Calu3 (cell line): ENCODE data around the gene LSG1. TPM values are rescaled to one million over a fixed set of nuclear protein-coding genes. Genes with fewer than 3 reads are reported as not detected.

Experiments used
- BruUV-seq: library from RNA; stranded (reverse); fragments of 400-500 nt; replicated peaks from 2 replicates; lab custom pipeline; 2021; lab: Mats Ljungman, UMichigan
- CTCF ChIA-PET: fragments of 300-600 bp; sonication (Branson Sonifier 250); formaldehyde crosslinking; loops from one replicate; lab custom pipeline; 2022; ENCODE audit warnings: antibody characterized with exemption; lab: Charles Lee
- DNase-seq: peaks from one replicate; pipeline ENCODE4 v3.0.0; 2022
- H3K27ac Mint-ChIP-seq: one replicate; pipeline ENCODE4 v1.8.0; 2022; ENCODE audit warnings: mixed read lengths; ENCODE audit not compliant: unreplicated experiment
- H3K27me3 Mint-ChIP-seq: one replicate; pipeline ENCODE4 v1.8.0; 2022; ENCODE audit warnings: mixed read lengths; ENCODE audit not compliant: unreplicated experiment
- H3K36me3 Mint-ChIP-seq: one replicate; pipeline ENCODE4 v1.8.0; 2022; ENCODE audit warnings: mild to moderate bottlenecking, moderate library complexity, mixed read lengths; ENCODE audit not compliant: insufficient read depth, unreplicated experiment
- H3K4me1 Mint-ChIP-seq: one replicate; pipeline ENCODE4 v1.8.0; 2022; ENCODE audit warnings: mild to moderate bottlenecking, low read depth, mixed read lengths; ENCODE audit not compliant: unreplicated experiment
- H3K4me3 Mint-ChIP-seq: one replicate; pipeline ENCODE4 v1.8.0; 2022; ENCODE audit warnings: mild to moderate bottlenecking, low read depth, moderate library complexity, mixed read lengths; ENCODE audit not compliant: unreplicated experiment
- H3K9me3 Mint-ChIP-seq: one replicate; pipeline ENCODE4 v1.8.0; 2022; ENCODE audit warnings: low read depth, mixed read lengths; ENCODE audit not compliant: unreplicated experiment
- CTCF ChIP-seq: fragments of 200-600 bp; IDR thresholded peaks from one replicate; pipeline ENCODE4 v1.8.0; 2022; ENCODE audit warnings: antibody characterized with exemption; ENCODE audit not compliant: unreplicated experiment
- intact Hi-C: fragments of 100-400 bp; cut with micrococcal nuclease; formaldehyde crosslinking; loops from one replicate; pipeline ENCODE4 v1.10.0; 2022; ENCODE audit not compliant: unreplicated experiment
- total RNA-seq: library from RNA; stranded (reverse); gene quantifications from 2 replicates; pipeline ENCODE4 v1.2.3, GENCODE V29; 2022

Gene LSG1
- total RNA-seq, 1 experiment from 2014 or later, result 86.3 TPM

GRCh38 chr3:194658477-194659242 lies 13.3 kb downstream of the LSG1 start:
- Mint-ChIP-seq H3K27ac (no peak overlapping the region), H3K4me3 (no peak overlapping the region), H3K36me3 (peaks cover 38% of the 10 kb centered on the region), H3K27me3 (no peaks in the 10 kb centered on the region), H3K9me3 (no peaks in the 10 kb centered on the region), H3K4me1 (no peaks in the 10 kb centered on the region)
- no TSS peak for BruUV-seq
- no peak for TF ChIP-seq CTCF
- intact Hi-C loops, result no loop called here
- CTCF ChIA-PET, result interaction anchor here (0.7 kb wide), 1 partner anchor 157 kb away, joined by 3 read pairs; no protein-coding TSS in a partner anchor
- no peak for DNase-seq

- Mint-ChIP-seq H3K4me1 (no peaks in the 10 kb centered on the region), H3K36me3 (peaks cover 42% of the 10 kb centered on the region), H3K27me3 (no peaks in the 10 kb centered on the region), H3K4me3 (no peak overlapping the region), H3K27ac (no peak overlapping the region), H3K9me3 (no peaks in the 10 kb centered on the region)
- no peak for TF ChIP-seq CTCF
- no TSS peak for BruUV-seq
- CTCF ChIA-PET, result interaction anchor here (0.6 kb wide), 1 partner anchor 15 kb away, joined by 3 read pairs; the partner anchor contains the start of gene LSG1
- intact Hi-C loops, result no loop called here
- no peak for DNase-seq
Measured at GRCh38 chr3:194657439-194657838, 14.6 kb downstream of the LSG1 start.

GRCh38 chr3:194654443-194654842 lies 17.5 kb downstream of the LSG1 start:
- Mint-ChIP-seq H3K27me3 (no peaks in the 10 kb centered on the region), H3K4me3 (no peak overlapping the region), H3K27ac (no peak overlapping the region), H3K4me1 (no peaks in the 10 kb centered on the region), H3K36me3 (peaks cover 54% of the 10 kb centered on the region), H3K9me3 (no peaks in the 10 kb centered on the region)
- intact Hi-C loops, result no loop called here
- CTCF ChIA-PET, result interaction anchor here (0.7 kb wide), 1 partner anchor 60 kb away, joined by 3 read pairs; no protein-coding TSS in a partner anchor
- no TSS peak for BruUV-seq
- no peak for DNase-seq
- TF ChIP-seq CTCF, result no peak

- CTCF ChIA-PET, result no interaction called here
- intact Hi-C loops, result no loop called here
- no peaks in the 10 kb centered on the region for H3K27me3 Mint-ChIP-seq
- TF ChIP-seq CTCF, result no peak
- no TSS peak for BruUV-seq
- peaks cover 46% of the 10 kb centered on the region for H3K36me3 Mint-ChIP-seq
- H3K9me3 Mint-ChIP-seq, result no peaks in the 10 kb centered on the region
- H3K27ac Mint-ChIP-seq, result no peak overlapping the region
- no peak overlapping the region for H3K4me3 Mint-ChIP-seq
- DNase-seq, result no peak
- H3K4me1 Mint-ChIP-seq, result no peaks in the 10 kb centered on the region
Measured at GRCh38 chr3:194647747-194648146, 24.2 kb downstream of the LSG1 start.
